Skin epidermis (tissue), 12 donors: ENCODE measurements around the gene PRPF6.

Experiments
- H3K27ac ChIP-seq, 21 experiments: fragments of 200-600 bp; sonication (generic) in 11 of 21; one replicate each; pipeline ENCODE4 v1.5.0; 2020; ENCODE audit warnings: mild to moderate bottlenecking in 3 of 21, inconsistent platforms in 2 of 21, moderate library complexity in 2 of 21
- H3K4me3 ChIP-seq, 7 experiments: fragments of 200-600 bp; sonication (generic) in 2 of 7; one replicate each; pipeline ENCODE4 v1.5.0; 2020; ENCODE audit warnings: inconsistent platforms in 2 of 7, mild to moderate bottlenecking in 2 of 7, moderate library complexity in 1 of 7

The PRPF6 gene

DNA sequence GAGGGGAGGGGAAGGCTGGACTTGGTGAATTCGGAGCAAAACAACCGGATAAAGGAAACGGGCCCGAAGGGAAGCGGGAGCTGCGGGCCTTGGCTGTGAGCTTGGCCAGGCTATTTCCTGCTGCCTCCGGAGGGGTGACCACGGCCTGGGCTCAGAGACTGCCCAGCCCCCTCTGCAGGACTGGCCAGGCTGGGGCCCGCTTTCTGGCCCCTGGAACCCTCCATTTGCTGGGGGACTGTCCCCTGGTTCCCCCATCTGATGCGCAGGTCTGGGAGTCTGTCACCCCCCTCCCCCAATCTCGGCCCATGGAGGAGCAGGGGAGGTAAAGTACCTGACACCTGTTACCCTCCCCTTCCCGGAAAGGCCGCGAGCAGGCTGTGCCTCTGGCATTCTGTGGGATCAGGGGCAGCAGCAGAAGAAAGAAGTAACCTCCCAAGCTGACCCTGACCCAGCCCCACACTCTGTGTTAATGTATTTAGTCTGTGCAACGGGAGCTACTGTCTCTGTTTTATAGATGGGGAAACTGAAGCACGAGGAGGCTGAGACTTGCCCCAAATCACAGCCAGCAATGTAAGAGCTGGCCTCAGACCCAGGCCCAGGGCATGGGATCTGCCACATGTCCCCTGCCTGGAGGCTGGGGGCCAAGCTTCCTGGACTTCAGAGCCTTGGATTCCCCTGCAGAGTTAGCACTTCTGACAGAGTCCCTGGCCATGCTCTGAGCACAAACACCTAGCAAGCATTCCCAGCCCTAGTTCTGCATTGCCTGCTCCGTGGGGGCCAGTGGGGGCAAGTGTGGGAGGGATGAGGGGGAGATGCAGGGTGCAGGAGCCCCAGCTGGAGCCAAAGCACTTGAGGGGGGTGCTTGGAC lies 58.6 kb downstream of the PRPF6 start:
- Histone ChIP-seq H3K4me3 (peak overlapping the region; percentile 37 to 57 (median 48)), H3K27ac (peak overlapping the region in 15 of 21 experiments; percentile 4 to 91 (median 73))

DNA sequence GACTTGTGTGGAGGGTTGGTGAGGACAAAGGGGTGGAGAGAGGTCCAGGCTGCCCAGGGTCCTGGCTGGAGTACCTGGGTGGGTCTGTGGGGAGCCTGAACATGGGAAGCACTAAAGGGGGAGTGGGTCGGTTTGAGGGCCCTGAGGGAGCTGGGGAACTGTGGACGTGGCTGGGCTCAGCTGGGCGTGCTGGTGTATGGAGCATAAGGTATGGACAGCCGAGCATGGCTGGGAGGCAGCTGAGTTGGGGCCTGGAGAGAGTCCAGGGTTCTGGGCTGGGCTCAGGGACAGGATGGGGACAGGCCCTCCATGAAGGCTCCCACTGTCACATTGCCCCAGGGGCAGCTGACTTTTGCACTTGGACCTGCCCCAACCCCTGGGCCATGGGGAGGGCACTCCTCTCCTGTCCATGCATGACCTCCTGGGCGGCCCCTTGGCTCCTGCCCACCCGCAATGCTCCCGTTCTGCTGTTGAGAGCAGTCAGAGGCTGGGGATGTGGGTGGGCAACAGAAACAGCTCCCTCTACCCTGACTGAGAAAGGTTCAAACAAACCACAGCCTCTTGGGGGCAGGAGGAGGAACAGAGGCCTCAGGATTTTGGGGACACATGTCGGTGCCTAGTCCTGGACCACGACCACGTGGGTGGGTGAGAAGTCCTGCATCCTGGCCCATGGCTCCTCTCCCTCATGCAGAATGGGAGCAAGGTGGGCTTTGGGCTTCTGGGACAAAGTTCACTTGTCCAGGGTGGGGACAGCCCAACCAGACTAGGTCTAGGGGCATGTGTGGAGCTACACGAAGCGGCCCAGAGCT lies 59.5 kb downstream of the PRPF6 start:
- peak overlapping the region in 12 of 21 experiments; percentile 3 to 91 (median 74) for H3K27ac ChIP-seq
- H3K4me3 ChIP-seq, result no peak overlapping the region

GRCh38 chr20:64041040-64041780 lies 60.3 kb downstream of the PRPF6 start:
- H3K4me3 ChIP-seq, result peak overlapping the region in 3 of 7 experiments; percentile 33 to 44 (median 35)
- H3K27ac ChIP-seq, result peak overlapping the region in 14 of 21 experiments; percentile 38 to 91 (median 84)

DNA sequence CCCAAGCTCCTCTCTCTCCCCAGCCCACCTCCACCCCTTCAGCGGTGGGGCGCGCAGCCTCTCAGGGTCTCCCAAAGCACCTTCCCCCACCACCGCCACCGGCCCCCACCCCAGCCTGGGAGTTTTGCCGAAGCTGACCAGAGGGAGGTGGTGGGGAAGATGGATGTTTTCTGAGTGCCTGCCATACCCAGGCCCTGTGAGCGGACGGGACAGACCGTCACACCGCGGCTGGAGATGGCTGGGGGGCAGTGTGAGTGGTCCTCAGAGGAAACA lies 60.8 kb downstream of the PRPF6 start:
- H3K4me3 ChIP-seq, result peak overlapping the region in 5 of 7 experiments; percentile 33 to 44 (median 41)
- H3K27ac ChIP-seq, result peak overlapping the region in 17 of 21 experiments; percentile 38 to 91 (median 84)

DNA sequence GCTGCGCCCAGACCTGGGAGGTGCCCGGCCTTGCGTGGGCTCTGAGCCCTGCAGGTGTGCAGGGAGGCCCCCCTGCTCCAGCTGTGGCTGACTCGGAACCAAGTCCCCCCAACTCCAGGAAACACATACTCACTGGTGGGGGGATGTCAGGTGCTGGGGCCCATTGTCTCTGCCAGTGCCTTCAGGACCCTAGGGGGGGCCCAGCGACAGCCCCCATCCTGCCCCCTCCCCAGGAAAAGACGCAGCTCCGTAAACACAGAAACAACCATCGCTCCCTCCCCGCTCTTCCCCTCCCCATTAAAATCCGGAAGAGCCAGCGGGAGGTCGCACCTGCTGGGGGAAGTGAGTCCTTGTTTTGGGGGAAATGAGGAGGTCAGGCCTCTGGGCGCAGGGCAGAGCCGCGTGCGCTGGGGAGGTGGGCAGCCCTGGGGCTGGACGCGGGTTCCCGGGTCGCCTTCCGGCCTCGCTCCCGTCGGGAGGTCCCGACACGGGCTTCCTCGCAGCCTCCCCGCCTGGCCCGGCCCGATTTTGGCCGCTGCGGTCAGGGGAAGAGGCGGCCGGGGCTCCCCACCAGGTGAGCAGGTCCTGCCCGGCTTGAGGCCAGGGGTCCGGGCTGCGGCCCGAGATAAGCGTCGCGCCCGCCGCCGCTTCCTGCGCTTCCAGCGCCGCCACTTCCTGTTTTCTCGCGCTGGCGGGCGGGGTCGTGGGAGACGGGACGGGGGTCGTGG lies 61.3 kb downstream of the PRPF6 start:
- Histone ChIP-seq H3K27ac (peak overlapping the region in 20 of 21 experiments; percentile 40 to 91 (median 79)), H3K4me3 (peak overlapping the region; percentile 32 to 44 (median 35))

- no peak overlapping the region for H3K4me3 ChIP-seq
These were observed 62.8 kb downstream of the PRPF6 start for GRCh38 chr20:64043768-64044167.

GRCh38 chr20:64044484-64045247 lies 63.7 kb downstream of the PRPF6 start:
- H3K27ac ChIP-seq, result peak overlapping the region in 6 of 21 experiments; percentile 37 to 77 (median 45)
- H3K4me3 ChIP-seq, result no peak overlapping the region

More at GRCh38 chr20:64043768-64044167, 62.8 kb downstream of the PRPF6 start:
- peak overlapping the region in 1 of 21 experiments; percentile 77 for H3K27ac ChIP-seq

- Histone ChIP-seq H3K27ac (peak overlapping the region in 3 of 21 experiments; percentile 9 to 77 (median 52)), H3K4me3 (no peak overlapping the region)
These were observed 64.5 kb downstream of the PRPF6 start for GRCh38 chr20:64045346-64046011.

DNA sequence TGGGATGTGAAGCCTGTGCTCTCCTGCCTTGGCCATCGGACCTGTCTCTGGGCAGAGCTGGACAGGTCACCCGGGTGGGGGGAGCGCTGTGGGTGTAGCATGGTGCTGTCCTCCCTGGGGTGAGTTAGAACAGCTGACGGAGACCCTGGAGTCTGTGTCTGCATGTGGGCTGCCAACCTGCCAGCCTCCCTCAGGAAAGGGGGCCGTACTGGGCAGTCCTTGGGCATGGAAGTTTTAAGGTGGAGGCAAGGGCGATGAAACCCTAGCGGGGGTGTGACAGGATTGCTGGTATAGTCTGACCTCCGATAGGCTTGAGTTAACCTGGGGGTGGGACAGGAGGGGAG lies 66.1 kb downstream of the PRPF6 start:
- Histone ChIP-seq H3K27ac (peak overlapping the region in 4 of 21 experiments; percentile 34 to 77 (median 64)), H3K4me3 (peak overlapping the region; percentile 6 to 52 (median 27))

GRCh38 chr20:64047968-64048401 lies 67.1 kb downstream of the PRPF6 start:
- peak overlapping the region in 7 of 21 experiments; percentile 6 to 77 (median 58) for H3K27ac ChIP-seq
- H3K4me3 ChIP-seq, result peak overlapping the region; percentile 24 to 52 (median 27)

DNA sequence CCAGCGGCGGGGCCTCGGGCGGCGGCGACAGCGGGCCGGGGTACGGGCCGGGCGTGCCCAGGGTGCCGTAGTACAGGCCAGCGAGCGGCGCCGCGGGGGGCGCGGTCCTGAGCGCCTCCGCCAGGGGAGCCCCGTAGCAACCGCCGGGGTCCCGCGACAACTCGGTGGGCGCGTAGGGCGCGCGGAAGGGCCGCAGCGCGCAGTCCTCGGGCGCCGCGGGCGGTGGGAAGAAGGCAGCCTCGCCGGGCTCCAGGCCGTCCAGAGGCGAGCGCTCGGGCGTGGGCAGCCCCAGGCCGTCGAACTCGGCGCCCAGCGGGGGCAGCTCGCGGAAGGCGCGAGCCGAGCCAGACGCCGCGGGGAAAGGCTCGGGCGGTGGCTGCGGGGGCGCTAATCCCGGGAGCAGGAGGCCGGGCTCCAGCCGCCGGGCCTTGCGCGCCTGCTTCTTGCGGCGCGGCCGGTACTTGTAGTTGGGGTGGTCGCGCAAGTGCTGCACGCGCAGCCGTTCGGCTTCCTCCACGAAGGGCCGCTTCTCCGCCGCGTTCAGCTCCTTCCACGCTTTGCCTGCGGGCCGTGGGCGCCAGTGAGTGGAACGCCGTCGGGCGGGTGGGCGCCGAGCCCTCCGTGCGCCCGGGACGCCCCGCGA lies 67.6 kb downstream of the PRPF6 start:
- H3K4me3 ChIP-seq, result peak overlapping the region; percentile 24 to 52 (median 27)
- H3K27ac ChIP-seq, result peak overlapping the region in 9 of 21 experiments; percentile 6 to 77 (median 43)

DNA sequence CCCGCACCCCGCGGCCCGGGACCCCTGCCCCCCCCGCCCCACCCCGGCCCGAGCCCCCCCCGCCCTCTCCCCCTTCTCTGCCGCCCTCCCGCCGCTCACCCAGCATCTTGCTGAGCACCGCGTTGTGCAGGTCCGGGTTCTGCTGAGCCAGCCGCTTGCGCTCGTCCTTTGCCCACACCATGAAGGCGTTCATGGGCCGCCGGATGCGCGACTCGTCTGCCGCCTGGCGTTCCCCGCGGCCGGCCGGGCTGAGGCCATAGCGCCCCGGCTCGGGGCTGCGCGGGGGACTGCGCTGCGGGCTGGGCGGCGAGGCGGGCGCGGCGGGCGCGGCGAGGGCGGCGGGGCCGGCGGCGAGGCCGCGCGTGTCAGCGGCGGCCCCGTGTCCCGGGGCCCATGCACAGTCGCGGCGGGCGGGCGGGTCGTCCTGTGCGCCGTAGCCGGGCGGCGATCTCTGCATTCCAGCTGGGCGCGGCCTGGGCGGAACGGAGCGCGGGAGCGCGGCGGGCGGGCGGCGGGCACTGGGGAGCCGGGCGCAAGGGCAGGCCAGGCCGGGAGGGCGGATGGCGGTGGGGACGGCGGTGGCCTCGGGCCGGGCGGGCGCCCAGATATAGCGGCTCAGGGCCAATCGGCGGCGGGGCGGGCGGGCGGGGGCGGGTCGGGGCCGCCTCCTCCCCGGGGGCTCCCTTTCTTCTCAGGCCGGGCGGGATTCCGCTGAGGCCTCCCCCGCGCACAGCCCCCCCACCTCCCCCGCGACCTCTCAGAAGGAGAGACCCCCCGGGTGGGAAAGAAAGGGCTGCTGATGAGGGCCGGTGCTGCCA lies 68.3 kb downstream of the PRPF6 start, which contains the start of gene SOX18:
Gene SOX18, minus strand, starts transcription at position 580 of the 818 bp plus-strand sequence. Its CDS starts 123 bp downstream, at position 457.
- Histone ChIP-seq H3K27ac (peak within 1 kb of the TSS in 19 of 21 experiments; percentile 8 to 85 (median 62)), H3K4me3 (peak within 1 kb of the TSS; percentile 24 to 52 (median 27))

GRCh38 chr20:64049878-64050260 lies 68.9 kb downstream of the PRPF6 start:
- peak overlapping the region in 18 of 21 experiments; percentile 13 to 85 (median 58) for H3K27ac ChIP-seq

GRCh38 chr20:64050261-64051032 lies 69.5 kb downstream of the PRPF6 start:
- Histone ChIP-seq H3K27ac (peak overlapping the region in 18 of 21 experiments; percentile 13 to 85 (median 61)), H3K4me3 (peak overlapping the region in 4 of 7 experiments; percentile 24 to 52 (median 31))

More at GRCh38 chr20:64049878-64050260, 68.9 kb downstream of the PRPF6 start:
- H3K4me3 ChIP-seq, result peak overlapping the region in 4 of 7 experiments; percentile 24 to 52 (median 31)

GRCh38 chr20:64051033-64051452 lies 70.1 kb downstream of the PRPF6 start:
- peak overlapping the region in 17 of 21 experiments; percentile 5 to 85 (median 56) for H3K27ac ChIP-seq
- H3K4me3 ChIP-seq, result no peak overlapping the region
